GM12878 (cell line): ENCODE measurements around the gene HNRNPAB.

ENCODE experiments used
- ASH2L ChIP-seq: fragments of 300-600, 200-600 bp; sonication (generic); IDR thresholded peaks from 2 replicates; pipeline ENCODE4 v1.6.1; 2017; ENCODE audit warnings: low read depth, mild to moderate bottlenecking, borderline replicate concordance
- ATF7 ChIP-seq: fragments of 450-650 bp; IDR thresholded peaks from 2 replicates; pipeline ENCODE4 v1.6.1; 2016; ENCODE audit warnings: low read depth, mild to moderate bottlenecking
- CEBPB ChIP-seq, 2 experiments: fragments of 150-350 bp in 1 of 2; IDR thresholded peaks; 2 replicates each; pipeline ENCODE4 v1.6.1; 2012 to 2014; ENCODE audit warnings: low read depth in 2 of 2, low read length in 2 of 2, borderline replicate concordance in 1 of 2, inconsistent platforms in 1 of 2
- CHD1 ChIP-seq: IDR thresholded peaks from 2 replicates; pipeline ENCODE4 v1.6.1; 2012; ENCODE audit warnings: low read depth, low read length, improper control_type of control experiment
- CTCF ChIP-seq, 3 experiments: IDR thresholded peaks in 2 of 3; conservative IDR thresholded peaks in 1 of 3; 2 replicates each; pipeline ENCODE4 v1.5.1; 2011; ENCODE audit warnings: low read depth in 3 of 3, low read length in 3 of 3, mild to moderate bottlenecking in 3 of 3, control low read depth in 2 of 3, moderate library complexity in 2 of 3, inconsistent platforms in 1 of 3, mixed read lengths in 1 of 3; ENCODE audit not compliant: control insufficient read depth in 2 of 3, insufficient read depth in 1 of 3; ENCODE audit errors: extremely low read depth in 1 of 3
- EP300 ChIP-seq, 2 experiments: fragments of 150-350 bp in 1 of 2; IDR thresholded peaks; 2 replicates each; pipeline ENCODE4 v1.6.1; 2011 to 2012; ENCODE audit warnings: low read depth in 2 of 2, low read length in 2 of 2, borderline replicate concordance in 1 of 2, improper control_type of control experiment in 1 of 2, inconsistent platforms in 1 of 2; ENCODE audit not compliant: control insufficient read depth in 1 of 2
- HDAC6 ChIP-seq: fragments of 200-600 bp; sonication (generic); IDR thresholded peaks from one replicate; pipeline ENCODE4 v1.8.0; 2017; ENCODE audit warnings: antibody characterized with exemption; ENCODE audit not compliant: unreplicated experiment
- IKZF2 ChIP-seq, 2 experiments: fragments of 450-650 bp; IDR thresholded peaks; 2 replicates each; pipeline ENCODE4 v1.6.1; 2017; ENCODE audit warnings: mild to moderate bottlenecking in 2 of 2, moderate library complexity in 2 of 2
- JUND ChIP-seq: IDR thresholded peaks from 2 replicates; pipeline ENCODE4 v1.6.1; 2012; ENCODE audit warnings: low read depth, mild to moderate bottlenecking, low read length, improper control_type of control experiment, moderate library complexity
- PAX8 ChIP-seq: fragments of 450-650 bp; IDR thresholded peaks from 2 replicates; pipeline ENCODE4 v1.6.1; 2017; ENCODE audit warnings: mild to moderate bottlenecking, moderate library complexity
- POLR2AphosphoS5 ChIP-seq: IDR thresholded peaks from 2 replicates; pipeline ENCODE4 v1.6.1; 2011; ENCODE audit warnings: mild to moderate bottlenecking, low read length, inconsistent platforms
- RAD21 ChIP-seq: IDR thresholded peaks from 2 replicates; pipeline ENCODE4 v1.6.1; 2011; ENCODE audit warnings: mild to moderate bottlenecking, low read depth, low read length, moderate library complexity; ENCODE audit not compliant: insufficient read depth
- SP1 ChIP-seq: IDR thresholded peaks from one replicate; pipeline ENCODE4 v1.6.1; 2011; ENCODE audit warnings: low read depth, low read length
- SREBF2 ChIP-seq: IDR thresholded peaks from 2 replicates; pipeline ENCODE4 v1.6.1; 2012; ENCODE audit warnings: mild to moderate bottlenecking, low read length

- TF ChIP-seq ATF7, result no peak
- no peak for TF ChIP-seq JUND
- no peak for TF ChIP-seq PAX8
- peak; percentile 78 to 85 (median 81) for TF ChIP-seq CTCF (IDR thresholded peaks at IDR 0.05 in 2 of 3, conservative IDR thresholded peaks at IDR 0.05 in 1 of 3; ENCODE audit: control insufficient read depth in 2 of 3, extremely low read depth in 1 of 3, insufficient read depth in 1 of 3, low read depth in 3 of 3, low read length in 3 of 3)
- no peak for TF ChIP-seq CEBPB (IDR thresholded peaks at IDR 0.05; ENCODE audit: borderline replicate concordance in 1 of 2, low read depth in 2 of 2, low read length in 2 of 2)
- TF ChIP-seq SREBF2, result no peak
- TF ChIP-seq IKZF2 (IDR thresholded peaks at IDR 0.05), result no peak
- TF ChIP-seq HDAC6, result no peak
- no peak for TF ChIP-seq POLR2AphosphoS5
- no peak for TF ChIP-seq SP1
- peak; percentile 76 for TF ChIP-seq RAD21
- no peak for TF ChIP-seq ASH2L
- TF ChIP-seq EP300 (IDR thresholded peaks at IDR 0.05; ENCODE audit: borderline replicate concordance in 1 of 2, control insufficient read depth in 1 of 2, low read depth in 2 of 2, low read length in 2 of 2), result no peak
- TF ChIP-seq CHD1, result no peak
Observed at GRCh38 chr5:178234750-178235587, 30.6 kb downstream of the HNRNPAB start.
